ENCODE data around the gene PKDREJ.
"Not testable (repeated sequence)": the region's sequence is repeated elsewhere in the genome, so short reads cannot be mapped to it uniquely, and the experiment has no call there.

The PKDREJ gene

GRCh38 chr22:46264520-46264919 lies 1.4 kb upstream of the PKDREJ start:
- not testable (repeated sequence) for DNase-seq (ENCODE audit: low spot score)

GRCh38 chr22:46262449-46263215 lies 511 bp downstream of the PKDREJ start:
- peak; percentile 64 for DNase-seq (ENCODE audit: low spot score)

- DNase-seq (ENCODE audit: low spot score), result no peak
Measured at GRCh38 chr22:46260038-46260437, 3.1 kb downstream of the PKDREJ start.

GRCh38 chr22:46259374-46259773 lies 3.8 kb downstream of the PKDREJ start:
- DNase-seq (ENCODE audit: low spot score), result no peak

GRCh38 chr22:46256358-46256958 lies 6.7 kb downstream of the PKDREJ start:
- no peak for DNase-seq (ENCODE audit: low spot score)

- no peak for DNase-seq (ENCODE audit: low spot score)
Measured at GRCh38 chr22:46251816-46252380, 11.2 kb downstream of the PKDREJ start.

- DNase-seq (ENCODE audit: low spot score), result no peak
Measured at GRCh38 chr22:46251266-46251665, 11.9 kb downstream of the PKDREJ start.

GRCh38 chr22:46250783-46251125 lies 12.4 kb downstream of the PKDREJ start:
- DNase-seq (ENCODE audit: low spot score), result no peak

- DNase-seq (ENCODE audit: low spot score), result peak; percentile 93
Measured at GRCh38 chr22:46250035-46250782, 12.9 kb downstream of the PKDREJ start, which contains the start of gene CDPF1. Gene CDPF1 (minus strand): TSS chr22:46250293. CDS start chr22:46248284, 2,009 bp downstream.

- no peak for DNase-seq (ENCODE audit: low spot score)
Measured at GRCh38 chr22:46247443-46247975, 15.6 kb downstream of the PKDREJ start.

GRCh38 chr22:46246178-46246577 lies 17.0 kb downstream of the PKDREJ start:
- no peak for DNase-seq (ENCODE audit: low spot score)

- no peak for DNase-seq (ENCODE audit: low spot score)
Measured at GRCh38 chr22:46245511-46245910, 17.6 kb downstream of the PKDREJ start.

GRCh38 chr22:46244771-46245170 lies 18.4 kb downstream of the PKDREJ start:
- DNase-seq (ENCODE audit: low spot score), result no peak

- DNase-seq (ENCODE audit: low spot score), result no peak
Measured at GRCh38 chr22:46242076-46242475, 21.1 kb downstream of the PKDREJ start.

GRCh38 chr22:46241396-46242007 lies 21.6 kb downstream of the PKDREJ start:
- DNase-seq (ENCODE audit: low spot score), result peak; percentile 92

GRCh38 chr22:46240907-46241306 lies 22.2 kb downstream of the PKDREJ start:
- no peak for DNase-seq (ENCODE audit: low spot score)

- peak; percentile 31 for DNase-seq (ENCODE audit: low spot score)
Measured at GRCh38 chr22:46240506-46240905, 22.6 kb downstream of the PKDREJ start.

GRCh38 chr22:46240073-46240472 lies 23.1 kb downstream of the PKDREJ start:
- DNase-seq (ENCODE audit: low spot score), result no peak

- DNase-seq (ENCODE audit: low spot score), result peak; percentile 80
Measured at GRCh38 chr22:46239261-46240048, 23.7 kb downstream of the PKDREJ start.

GRCh38 chr22:46238541-46238940 lies 24.6 kb downstream of the PKDREJ start:
- DNase-seq (ENCODE audit: low spot score), result no peak
